ENCODE results near the gene HLA-DRA.
"Not testable (repeated sequence)": the region's sequence is repeated elsewhere in the genome, so short reads cannot be mapped to it uniquely, and the experiment has no call there.

The HLA-DRA gene

GRCh38 chr6:32431142-32431541, 8.5 kb upstream of the HLA-DRA start:
- H3K4me3 ChIP-seq (ENCODE audit: low read depth, low read length): no peak overlapping the region
- no peak for TF ChIP-seq CTCF (IDR thresholded peaks at IDR 0.05; ENCODE audit: borderline replicate concordance, insufficient read depth, low read depth, low read length)

GRCh38 chr6:32432050-32432450, 7.6 kb upstream of the HLA-DRA start:
- H3K4me3 ChIP-seq (ENCODE audit: low read depth, low read length): no peak overlapping the region
- 0 out of 2 replicates have a peak, but pooled peaks have one; percentile 2 for TF ChIP-seq CTCF (IDR thresholded peaks at IDR 0.05; ENCODE audit: borderline replicate concordance, insufficient read depth, low read depth, low read length)

DNA sequence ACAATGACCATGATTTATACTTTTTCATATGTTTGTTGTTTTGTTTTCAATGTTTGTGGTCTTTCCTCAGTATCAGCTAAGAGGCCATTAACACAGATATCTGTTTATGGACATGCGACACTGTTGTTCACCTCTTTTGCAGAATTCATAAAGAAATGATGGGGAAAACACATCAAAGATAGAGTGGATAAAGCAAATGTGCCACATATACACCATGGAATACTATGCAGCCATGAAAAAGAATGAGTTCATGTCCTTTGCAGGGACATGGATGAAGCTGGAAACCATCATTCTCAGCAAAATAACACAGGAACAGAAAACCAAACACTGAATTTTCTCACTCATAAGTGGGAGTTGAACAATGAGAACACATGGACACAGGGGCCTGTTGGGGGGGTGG, 5.7 kb upstream of the HLA-DRA start:
- not testable (repeated sequence) for H3K4me3 ChIP-seq (ENCODE audit: low read depth, low read length)

GRCh38 chr6:32436186-32436585, 3.5 kb upstream of the HLA-DRA start:
- TF ChIP-seq CTCF (IDR thresholded peaks at IDR 0.05; ENCODE audit: borderline replicate concordance, insufficient read depth, low read depth, low read length): no peak
- H3K4me3 ChIP-seq (ENCODE audit: low read depth, low read length): no peak overlapping the region

DNA sequence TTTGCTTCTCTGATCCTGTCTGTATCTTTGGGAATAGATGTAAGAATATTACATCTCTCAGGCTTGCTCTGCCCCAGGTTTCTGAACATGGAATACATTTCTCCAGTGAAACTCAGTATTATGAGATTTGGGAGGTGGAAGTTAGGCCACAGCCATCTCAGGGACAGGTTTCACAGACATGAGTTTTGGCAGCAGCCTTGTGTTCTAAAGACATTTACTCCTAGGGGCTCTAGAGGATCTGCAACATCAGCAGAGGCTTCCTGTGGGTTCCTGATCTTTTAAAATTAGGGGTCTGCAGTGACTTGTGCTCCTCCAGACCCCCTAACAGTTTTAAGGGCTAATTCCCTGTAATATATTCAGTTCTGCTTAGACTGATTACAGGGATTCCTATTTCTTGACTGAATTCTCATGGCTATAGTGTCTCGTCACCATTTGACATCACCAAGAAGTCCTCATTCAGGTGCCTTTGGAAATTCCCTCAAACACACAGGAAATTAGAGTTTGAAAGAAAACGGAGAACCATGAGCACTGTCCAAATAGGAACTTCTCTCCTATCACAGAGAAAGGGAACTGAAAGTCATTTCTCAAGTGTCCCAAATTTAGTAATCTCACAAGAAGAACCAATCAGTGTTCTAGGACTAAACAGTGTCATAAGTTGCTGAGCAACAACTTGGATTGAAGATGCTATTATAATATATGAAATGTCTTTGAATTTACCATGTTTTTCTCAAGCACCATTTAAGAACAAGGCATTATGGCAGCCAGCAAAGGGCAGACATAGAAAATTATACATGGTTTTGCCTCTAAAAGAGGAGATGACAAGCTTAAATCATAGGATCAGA, 2.5 kb upstream of the HLA-DRA start:
- no peak for TF ChIP-seq CTCF (IDR thresholded peaks at IDR 0.05; ENCODE audit: borderline replicate concordance, insufficient read depth, low read depth, low read length)
- no peak overlapping the region for H3K4me3 ChIP-seq (ENCODE audit: low read depth, low read length)

- peak overlapping the region; percentile 22 for H3K4me3 ChIP-seq (ENCODE audit: low read depth, low read length)
- TF ChIP-seq CTCF (IDR thresholded peaks at IDR 0.05; ENCODE audit: borderline replicate concordance, insufficient read depth, low read depth, low read length): no peak
Observed at GRCh38 chr6:32439139-32439538, 548 bp upstream of the HLA-DRA start.

- H3K4me3 ChIP-seq (ENCODE audit: low read depth, low read length): peak overlapping the region; percentile 52
Observed at GRCh38 chr6:32442243-32442667, 2.6 kb downstream of the HLA-DRA start.

More at GRCh38 chr6:32442243-32442667, 2.6 kb downstream of the HLA-DRA start:
- no peak for TF ChIP-seq CTCF (IDR thresholded peaks at IDR 0.05; ENCODE audit: borderline replicate concordance, insufficient read depth, low read depth, low read length)

Data from GM12875 (cell line).